C4-2B (cell line): ENCODE results near the gene CETP.
"Not testable (repeated sequence)": the region's sequence is repeated elsewhere in the genome, so short reads cannot be mapped to it uniquely, and the experiment has no call there.

Experiments
- CTCF ChIP-seq: fragments of 450-650 bp; conservative IDR thresholded peaks from 2 replicates; pipeline ENCODE4 v1.5.1; 2017; ENCODE audit warnings: mild to moderate bottlenecking
- ZFX ChIP-seq: fragments of 450-650 bp; IDR thresholded peaks from 2 replicates; pipeline ENCODE4 v1.6.1; 2017

- not testable (repeated sequence) for TF ChIP-seq CTCF, ZFX
Measured at GRCh38 chr16:57005597-57005996, 43.8 kb downstream of the CETP start.
